Astrocyte (in vitro differentiated cells and primary cell): ENCODE data around the gene JMJD1C. TPM values are rescaled to one million over a fixed set of nuclear protein-coding genes. Genes with fewer than 3 reads are reported as not detected.

Experiments
- DNase-seq: peaks from one replicate; pipeline ENCODE4 v3.0.0-alpha.2; 2010; ENCODE audit warnings: low read depth
- FAIRE-seq: peaks from 2 replicates; lab custom pipeline; 2011; peaks lifted over from hg19 to GRCh38; lab: Jason Lieb, UNC
- H2AFZ ChIP-seq: 2 replicates; pipeline ENCODE4 v1.6.0; 2012; ENCODE audit warnings: low read depth, low read length, inconsistent platforms
- H3K27ac ChIP-seq: 2 replicates; pipeline ENCODE4 v1.5.1; 2011; ENCODE audit warnings: low read depth, low read length, inconsistent platforms
- H3K27me3 ChIP-seq: 2 replicates; pipeline ENCODE4 v1.6.0; 2011; ENCODE audit warnings: low read length, inconsistent platforms; ENCODE audit not compliant: insufficient read depth
- H3K36me3 ChIP-seq: 2 replicates; pipeline ENCODE4 v1.5.1; 2011; ENCODE audit warnings: low read length, inconsistent platforms; ENCODE audit not compliant: insufficient read depth
- H3K4me1 ChIP-seq: 2 replicates; pipeline ENCODE4 v1.5.1; 2011; ENCODE audit warnings: low read length, inconsistent platforms; ENCODE audit not compliant: insufficient read depth
- H3K4me2 ChIP-seq: 2 replicates; pipeline ENCODE4 v1.6.0; 2012; ENCODE audit warnings: low read length, inconsistent platforms
- H3K4me3 ChIP-seq: 2 replicates; pipeline ENCODE4 v1.5.1; 2011; ENCODE audit warnings: low read depth, mild to moderate bottlenecking, low read length, inconsistent platforms; ENCODE audit not compliant: insufficient read depth
- H3K79me2 ChIP-seq: 2 replicates; pipeline ENCODE4 v1.6.0; 2012; ENCODE audit warnings: mild to moderate bottlenecking, low read length, inconsistent platforms; ENCODE audit not compliant: insufficient read depth
- H3K9ac ChIP-seq: 2 replicates; pipeline ENCODE4 v1.6.0; 2012; ENCODE audit warnings: mild to moderate bottlenecking, low read length, inconsistent platforms
- H3K9me3 ChIP-seq: 2 replicates; pipeline ENCODE4 v1.5.1; 2012; ENCODE audit warnings: low read depth, mild to moderate bottlenecking, low read length, inconsistent platforms; ENCODE audit not compliant: insufficient read depth
- H4K20me1 ChIP-seq: 2 replicates; pipeline ENCODE4 v1.6.0; 2012; ENCODE audit warnings: low read length, inconsistent platforms; ENCODE audit not compliant: insufficient read depth
- H3K27ac Mint-ChIP-seq: one replicate; pipeline ENCODE4 v1.8.0; 2021; ENCODE audit warnings: mild to moderate bottlenecking, mixed read lengths; ENCODE audit not compliant: unreplicated experiment
- H3K27me3 Mint-ChIP-seq: one replicate; pipeline ENCODE4 v1.8.0; 2021; ENCODE audit warnings: low read depth, mixed read lengths; ENCODE audit not compliant: unreplicated experiment
- H3K36me3 Mint-ChIP-seq: one replicate; pipeline ENCODE4 v1.8.0; 2021; ENCODE audit warnings: low read depth, mixed read lengths; ENCODE audit not compliant: unreplicated experiment
- H3K4me1 Mint-ChIP-seq: one replicate; pipeline ENCODE4 v1.8.0; 2021; ENCODE audit warnings: low read depth, mixed read lengths; ENCODE audit not compliant: unreplicated experiment
- H3K4me3 Mint-ChIP-seq: one replicate; pipeline ENCODE4 v1.8.0; 2021; ENCODE audit warnings: mild to moderate bottlenecking, moderate library complexity, mixed read lengths; ENCODE audit not compliant: unreplicated experiment
- H3K9me3 Mint-ChIP-seq: one replicate; pipeline ENCODE4 v1.8.0; 2021; ENCODE audit warnings: mild to moderate bottlenecking, mixed read lengths; ENCODE audit not compliant: unreplicated experiment
- EZH2 ChIP-seq: IDR thresholded peaks from 2 replicates; pipeline ENCODE4 v1.6.1; 2012; ENCODE audit warnings: mild to moderate bottlenecking, low read length, inconsistent platforms; ENCODE audit not compliant: insufficient read depth
- total RNA-seq: library from RNA; stranded (reverse); gene quantifications from 2 replicates; pipeline ENCODE4 v1.2.1, GENCODE V29; 2021
- TF ChIP-seq, protein P1 (sequence below): IDR thresholded peaks from 2 replicates; pipeline ENCODE4 v1.5.1; 2011; ENCODE audit warnings: low read depth, mild to moderate bottlenecking, inconsistent platforms, low read length, moderate library complexity; ENCODE audit not compliant: insufficient read depth

Gene JMJD1C
- total RNA-seq, 1 donor from 2014 or later: 61.0 TPM

DNA sequence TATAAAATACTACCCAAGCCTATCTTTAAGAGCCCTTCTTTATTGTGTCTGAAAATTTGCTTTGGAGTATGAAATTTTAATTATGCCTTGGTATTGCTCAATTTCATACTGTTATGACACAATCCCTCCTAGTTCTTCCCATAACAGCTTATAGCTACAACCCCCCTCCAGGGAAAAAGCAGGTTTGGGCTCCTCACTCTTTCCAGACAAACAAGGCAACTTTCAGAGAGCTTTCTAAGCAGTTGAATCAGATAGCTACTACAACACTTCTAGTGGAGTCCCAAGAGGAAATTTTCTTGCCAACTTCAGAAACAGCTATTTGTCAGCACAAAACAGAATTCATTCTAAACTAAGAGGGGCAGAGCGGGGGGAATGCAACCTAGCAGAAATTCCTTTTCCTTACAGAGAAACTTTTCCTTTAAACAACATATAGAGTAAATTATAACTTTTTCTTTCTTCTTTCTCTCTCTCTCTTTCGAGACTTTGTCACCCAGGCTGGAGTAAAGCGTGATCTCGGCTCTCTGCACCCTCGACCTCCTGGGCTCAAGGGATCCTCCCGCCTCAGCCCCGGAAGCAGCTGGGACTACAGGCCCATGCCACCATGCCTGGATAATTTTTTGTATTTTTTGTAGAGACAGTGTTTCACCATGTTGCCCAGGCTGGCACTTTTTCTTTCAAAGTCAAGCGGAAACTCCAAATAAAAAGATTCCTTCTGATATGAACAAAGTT is 26.0 kb upstream of the JMJD1C start:
- no peaks in the 10 kb centered on the region for H3K27me3 ChIP-seq
- H3K4me3 Mint-ChIP-seq: peak overlapping the region; percentile 60
- H3K4me2 ChIP-seq: peak overlapping the region; percentile 8
- H3K9ac ChIP-seq: no peak overlapping the region
- H2AFZ ChIP-seq: no peak overlapping the region
- H3K79me2 ChIP-seq: peaks cover 83% of the 10 kb centered on the region
- FAIRE-seq: no peak
- H3K36me3 ChIP-seq: no peaks in the 10 kb centered on the region
- TF ChIP-seq EZH2: no peak
- TF ChIP-seq, protein P1, sequence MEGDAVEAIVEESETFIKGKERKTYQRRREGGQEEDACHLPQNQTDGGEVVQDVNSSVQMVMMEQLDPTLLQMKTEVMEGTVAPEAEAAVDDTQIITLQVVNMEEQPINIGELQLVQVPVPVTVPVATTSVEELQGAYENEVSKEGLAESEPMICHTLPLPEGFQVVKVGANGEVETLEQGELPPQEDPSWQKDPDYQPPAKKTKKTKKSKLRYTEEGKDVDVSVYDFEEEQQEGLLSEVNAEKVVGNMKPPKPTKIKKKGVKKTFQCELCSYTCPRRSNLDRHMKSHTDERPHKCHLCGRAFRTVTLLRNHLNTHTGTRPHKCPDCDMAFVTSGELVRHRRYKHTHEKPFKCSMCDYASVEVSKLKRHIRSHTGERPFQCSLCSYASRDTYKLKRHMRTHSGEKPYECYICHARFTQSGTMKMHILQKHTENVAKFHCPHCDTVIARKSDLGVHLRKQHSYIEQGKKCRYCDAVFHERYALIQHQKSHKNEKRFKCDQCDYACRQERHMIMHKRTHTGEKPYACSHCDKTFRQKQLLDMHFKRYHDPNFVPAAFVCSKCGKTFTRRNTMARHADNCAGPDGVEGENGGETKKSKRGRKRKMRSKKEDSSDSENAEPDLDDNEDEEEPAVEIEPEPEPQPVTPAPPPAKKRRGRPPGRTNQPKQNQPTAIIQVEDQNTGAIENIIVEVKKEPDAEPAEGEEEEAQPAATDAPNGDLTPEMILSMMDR: no peak
- H3K9me3 ChIP-seq: peaks cover 3% of the 10 kb centered on the region
- H3K27ac ChIP-seq: no peak overlapping the region
- H3K36me3 Mint-ChIP-seq: no peaks in the 10 kb centered on the region
- no peaks in the 10 kb centered on the region for H3K9me3 Mint-ChIP-seq
- H3K27ac Mint-ChIP-seq: peak overlapping the region; percentile 89
- H3K4me3 ChIP-seq: no peak overlapping the region
- DNase-seq: peak; percentile 53
- H3K4me1 Mint-ChIP-seq: peaks cover 11% of the 10 kb centered on the region
- no peaks in the 10 kb centered on the region for H3K4me1 ChIP-seq
- H3K27me3 Mint-ChIP-seq: no peaks in the 10 kb centered on the region
- peaks cover 27% of the 10 kb centered on the region for H4K20me1 ChIP-seq

DNA sequence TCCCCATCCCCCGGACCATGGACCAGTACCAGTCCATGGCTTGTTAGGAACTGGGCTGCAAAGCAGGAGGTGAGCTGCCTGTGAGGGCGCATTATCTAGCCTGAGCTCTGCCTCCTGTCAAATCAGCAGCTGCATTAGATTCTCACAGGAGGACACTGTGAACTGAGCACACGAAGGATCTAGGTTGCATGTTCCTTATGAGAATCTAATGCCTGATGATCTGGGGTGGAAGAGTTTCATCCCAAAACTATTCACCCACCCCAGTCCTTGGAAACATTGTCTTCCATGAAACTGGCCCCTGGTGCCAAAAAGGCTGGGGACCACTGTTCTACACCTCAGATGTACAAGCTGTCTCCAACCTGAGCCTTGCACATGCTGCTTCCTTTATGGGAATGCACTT is 24.1 kb upstream of the JMJD1C start:
- H3K27ac ChIP-seq: no peak overlapping the region
- Mint-ChIP-seq H3K27ac (no peak overlapping the region), H3K27me3 (no peaks in the 10 kb centered on the region), H3K4me3 (no peak overlapping the region), H3K4me1 (peaks cover 7% of the 10 kb centered on the region), H3K36me3 (no peaks in the 10 kb centered on the region), H3K9me3 (no peaks in the 10 kb centered on the region)
- H2AFZ ChIP-seq: no peak overlapping the region
- H4K20me1 ChIP-seq: peaks cover 39% of the 10 kb centered on the region
- no peaks in the 10 kb centered on the region for H3K36me3 ChIP-seq
- H3K9ac ChIP-seq: no peak overlapping the region
- FAIRE-seq: no peak
- no peak overlapping the region for H3K4me2 ChIP-seq
- H3K27me3 ChIP-seq: no peaks in the 10 kb centered on the region
- no peak for TF ChIP-seq EZH2
- TF ChIP-seq, protein P1: no peak
- peaks cover 86% of the 10 kb centered on the region for H3K79me2 ChIP-seq
- H3K9me3 ChIP-seq: peaks cover 3% of the 10 kb centered on the region
- DNase-seq: no peak
- H3K4me3 ChIP-seq: no peak overlapping the region
- no peaks in the 10 kb centered on the region for H3K4me1 ChIP-seq

GRCh38 chr10:63487990-63488389 is 22.2 kb upstream of the JMJD1C start:
- H3K4me3 Mint-ChIP-seq: no peak overlapping the region
- no peaks in the 10 kb centered on the region for H3K36me3 Mint-ChIP-seq
- FAIRE-seq: no peak

More at GRCh38 chr10:63487990-63488389, 22.2 kb upstream of the JMJD1C start:
- H4K20me1 ChIP-seq: peaks cover 47% of the 10 kb centered on the region
- no peak overlapping the region for H3K27ac ChIP-seq
- peaks cover 3% of the 10 kb centered on the region for H3K9me3 ChIP-seq
- H2AFZ ChIP-seq: no peak overlapping the region
- DNase-seq: no peak
- H3K4me3 ChIP-seq: no peak overlapping the region
- Mint-ChIP-seq H3K27me3 (no peaks in the 10 kb centered on the region), H3K27ac (no peak overlapping the region), H3K9me3 (no peaks in the 10 kb centered on the region), H3K4me1 (peaks cover 7% of the 10 kb centered on the region)
- H3K9ac ChIP-seq: no peak overlapping the region
- H3K27me3 ChIP-seq: no peaks in the 10 kb centered on the region
- H3K4me2 ChIP-seq: no peak overlapping the region
- H3K79me2 ChIP-seq: peaks cover 88% of the 10 kb centered on the region
- H3K4me1 ChIP-seq: no peaks in the 10 kb centered on the region
- TF ChIP-seq, protein P1: no peak
- TF ChIP-seq EZH2: no peak
- no peaks in the 10 kb centered on the region for H3K36me3 ChIP-seq
